Peyer's patch (tissue), 4 donors: Measurements from ENCODE around the gene MNX1. TPM values are rescaled to one million over a fixed set of nuclear protein-coding genes. Genes with fewer than 3 reads are reported as not detected.

ENCODE experiments used
- DNase-seq, 3 donors: peaks; one replicate each; pipeline ENCODE4 v3.0.0-alpha.2; 2017 to 2019
- H3K27ac ChIP-seq, 4 donors: fragments of 200-600 bp; sonication (generic); one replicate each; pipeline ENCODE4 v1.5.1; 2016 to 2019
- H3K27me3 ChIP-seq, 2 donors: fragments of 200-600 bp; sonication (generic); one replicate each; pipeline ENCODE4 v1.5.1; 2019
- H3K36me3 ChIP-seq, 3 donors: fragments of 200-600 bp; sonication (generic); one replicate each; pipeline ENCODE4 v1.5.1; 2016 to 2019
- H3K4me1 ChIP-seq, 4 donors: fragments of 200-600 bp; sonication (generic); one replicate each; pipeline ENCODE4 v1.5.1; 2016 to 2019
- H3K4me3 ChIP-seq, 4 donors: fragments of 200-600 bp; sonication (generic); 1 replicate in 3 of 4; 2 replicates in 1 of 4; pipeline ENCODE4 v1.5.1; 2016 to 2019; ENCODE audit warnings: mild to moderate bottlenecking in 1 of 4
- H3K9me3 ChIP-seq, 4 donors: fragments of 200-600 bp; sonication (generic); one replicate each; pipeline ENCODE4 v1.5.1; 2016 to 2019; ENCODE audit warnings: mild to moderate bottlenecking in 1 of 4
- POLR2A ChIP-seq, 2 donors: fragments of 450-650 bp; IDR thresholded peaks; one replicate each; pipeline ENCODE4 v1.5.1; 2017; ENCODE audit warnings: antibody characterized with exemption in 2 of 2, mild to moderate bottlenecking in 2 of 2, moderate library complexity in 2 of 2
- total RNA-seq, 4 donors: library from RNA; depleted of rRNA; stranded (reverse); fragments of >200 nt; gene quantifications; one replicate each; pipeline ENCODE4 v1.1.0, GENCODE V29; 2016
- TF ChIP-seq, protein P1 (sequence below), 6 experiments: fragments of 450-650 bp in 4 of 6; fragments of 200-600 bp in 2 of 6; sonication (generic) in 1 of 6; IDR thresholded peaks; one replicate each; pipeline ENCODE4 v1.5.1; 2017 to 2019; ENCODE audit warnings: antibody characterized with exemption in 6 of 6, mild to moderate bottlenecking in 3 of 6, moderate library complexity in 1 of 6

MNX1 gene
- total RNA-seq, 4 donors from 2014 or later: 7.4 to 41.9 (median 16.9) TPM

DNA sequence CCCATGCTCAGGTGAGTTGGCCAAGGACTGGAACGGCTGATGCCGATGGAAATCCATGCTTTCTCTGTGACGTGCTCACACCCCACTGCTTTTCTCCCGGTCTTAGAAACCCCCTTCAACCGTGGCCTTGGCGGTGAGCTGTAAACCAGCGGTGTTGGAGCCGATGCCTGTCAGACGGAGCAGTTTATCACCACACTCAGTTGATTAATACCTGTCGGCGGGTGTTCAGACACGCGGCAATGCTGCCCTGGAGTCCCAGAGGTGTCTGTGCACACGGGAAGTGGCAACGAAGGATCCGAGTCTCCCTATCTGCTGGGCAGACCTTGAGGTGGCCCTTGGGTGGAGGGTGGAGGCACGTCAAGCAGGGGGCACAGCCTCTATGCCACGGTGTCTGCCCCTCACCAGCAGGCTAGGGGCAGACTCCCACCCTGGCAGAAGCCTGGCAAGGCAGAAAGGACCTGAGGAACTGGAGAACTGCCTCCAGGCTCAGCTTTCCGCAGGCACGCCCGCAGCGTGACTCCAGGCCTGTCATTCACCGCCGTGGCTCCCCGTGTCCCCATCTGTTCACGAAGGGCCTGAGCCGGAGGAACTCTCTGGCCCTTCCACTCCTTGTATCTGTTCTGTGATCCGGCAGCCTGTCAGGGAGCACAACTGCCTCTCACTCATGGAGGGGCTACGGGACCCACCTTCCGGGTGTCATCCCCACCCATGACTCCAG lies 34.6 kb upstream of the MNX1 start:
- no peaks in the 10 kb centered on the region for H3K9me3 ChIP-seq
- H3K4me1 ChIP-seq: no peaks in the 10 kb centered on the region
- H3K4me3 ChIP-seq: no peak overlapping the region
- H3K27me3 ChIP-seq: no peaks in the 10 kb centered on the region
- TF ChIP-seq, protein P1, sequence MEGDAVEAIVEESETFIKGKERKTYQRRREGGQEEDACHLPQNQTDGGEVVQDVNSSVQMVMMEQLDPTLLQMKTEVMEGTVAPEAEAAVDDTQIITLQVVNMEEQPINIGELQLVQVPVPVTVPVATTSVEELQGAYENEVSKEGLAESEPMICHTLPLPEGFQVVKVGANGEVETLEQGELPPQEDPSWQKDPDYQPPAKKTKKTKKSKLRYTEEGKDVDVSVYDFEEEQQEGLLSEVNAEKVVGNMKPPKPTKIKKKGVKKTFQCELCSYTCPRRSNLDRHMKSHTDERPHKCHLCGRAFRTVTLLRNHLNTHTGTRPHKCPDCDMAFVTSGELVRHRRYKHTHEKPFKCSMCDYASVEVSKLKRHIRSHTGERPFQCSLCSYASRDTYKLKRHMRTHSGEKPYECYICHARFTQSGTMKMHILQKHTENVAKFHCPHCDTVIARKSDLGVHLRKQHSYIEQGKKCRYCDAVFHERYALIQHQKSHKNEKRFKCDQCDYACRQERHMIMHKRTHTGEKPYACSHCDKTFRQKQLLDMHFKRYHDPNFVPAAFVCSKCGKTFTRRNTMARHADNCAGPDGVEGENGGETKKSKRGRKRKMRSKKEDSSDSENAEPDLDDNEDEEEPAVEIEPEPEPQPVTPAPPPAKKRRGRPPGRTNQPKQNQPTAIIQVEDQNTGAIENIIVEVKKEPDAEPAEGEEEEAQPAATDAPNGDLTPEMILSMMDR (IDR thresholded peaks at IDR 0.05): no peak
- no peak for TF ChIP-seq POLR2A (IDR thresholded peaks at IDR 0.05)
- DNase-seq: no peak
- H3K36me3 ChIP-seq: no peaks in the 10 kb centered on the region
- H3K27ac ChIP-seq: no peak overlapping the region

- Histone ChIP-seq H3K27ac (no peak overlapping the region), H3K36me3 (no peaks in the 10 kb centered on the region), H3K4me1 (no peaks in the 10 kb centered on the region), H3K9me3 (no peaks in the 10 kb centered on the region), H3K4me3 (no peak overlapping the region), H3K27me3 (no peaks in the 10 kb centered on the region)
- TF ChIP-seq POLR2A (IDR thresholded peaks at IDR 0.05): no peak
- TF ChIP-seq, protein P1 (IDR thresholded peaks at IDR 0.05): no peak
- no peak for DNase-seq
Observed at GRCh38 chr7:157044147-157044687, 33.8 kb upstream of the MNX1 start.

DNA sequence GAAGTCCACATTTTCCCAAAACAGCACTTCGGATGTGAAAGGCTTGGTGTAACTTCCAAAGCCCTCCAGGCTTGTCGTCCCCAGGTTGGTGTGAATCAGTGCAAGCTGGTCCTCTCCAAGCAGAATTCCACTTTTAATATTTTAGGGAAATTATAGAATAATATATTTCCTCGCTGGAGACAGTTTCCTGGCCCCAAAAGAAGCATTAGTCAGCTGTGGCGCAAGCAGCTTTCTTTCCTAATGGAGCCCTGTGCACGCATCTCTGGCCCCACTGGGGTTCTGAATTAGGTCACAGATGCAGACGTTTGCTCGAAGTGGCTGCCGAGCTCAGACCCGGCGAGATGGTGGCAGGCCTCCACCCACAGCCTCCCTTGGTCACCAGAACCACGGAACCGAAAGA lies 33.3 kb upstream of the MNX1 start:
- Histone ChIP-seq H3K9me3 (no peaks in the 10 kb centered on the region), H3K4me3 (no peak overlapping the region), H3K4me1 (no peaks in the 10 kb centered on the region), H3K27ac (no peak overlapping the region), H3K27me3 (no peaks in the 10 kb centered on the region), H3K36me3 (no peaks in the 10 kb centered on the region)
- no peak for DNase-seq
- TF ChIP-seq, protein P1 (IDR thresholded peaks at IDR 0.05): no peak
- no peak for TF ChIP-seq POLR2A (IDR thresholded peaks at IDR 0.05)

GRCh38 chr7:157041514-157042277 lies 31.2 kb upstream of the MNX1 start:
- no peaks in the 10 kb centered on the region for H3K9me3 ChIP-seq
- no peak overlapping the region for H3K4me3 ChIP-seq
- H3K27ac ChIP-seq: no peak overlapping the region
- no peaks in the 10 kb centered on the region for H3K4me1 ChIP-seq
- TF ChIP-seq, protein P1 (IDR thresholded peaks at IDR 0.05): no peak
- TF ChIP-seq POLR2A (IDR thresholded peaks at IDR 0.05): no peak
- H3K36me3 ChIP-seq: no peaks in the 10 kb centered on the region
- no peak for DNase-seq
- peaks cover 0 to 3% of the 10 kb centered on the region in 2 donors for H3K27me3 ChIP-seq

GRCh38 chr7:157041004-157041403 lies 30.5 kb upstream of the MNX1 start:
- no peaks in the 10 kb centered on the region for H3K9me3 ChIP-seq
- H3K4me3 ChIP-seq: no peak overlapping the region
- no peak overlapping the region for H3K27ac ChIP-seq
- peaks cover 0 to 4% of the 10 kb centered on the region in 2 donors for H3K27me3 ChIP-seq
- TF ChIP-seq, protein P1 (IDR thresholded peaks at IDR 0.05): no peak
- no peak for TF ChIP-seq POLR2A (IDR thresholded peaks at IDR 0.05)
- DNase-seq: no peak
- no peaks in the 10 kb centered on the region for H3K4me1 ChIP-seq
- H3K36me3 ChIP-seq: no peaks in the 10 kb centered on the region
